B cell (primary cell): Measurements from ENCODE around the gene GDAP1L1.

ENCODE experiments used
- EZH2 ChIP-seq: IDR thresholded peaks from 2 replicates; pipeline ENCODE4 v1.6.1; 2012; ENCODE audit warnings: borderline replicate concordance, low read depth, mild to moderate bottlenecking, moderate library complexity, low read length; ENCODE audit not compliant: insufficient read depth, poor library complexity, severe bottlenecking
- TF ChIP-seq, protein P1 (sequence below): fragments of 200-600 bp; IDR thresholded peaks from one replicate; pipeline ENCODE4 v1.8.0; 2022; ENCODE audit warnings: antibody characterized with exemption, mild to moderate bottlenecking

- TF ChIP-seq, protein P1, sequence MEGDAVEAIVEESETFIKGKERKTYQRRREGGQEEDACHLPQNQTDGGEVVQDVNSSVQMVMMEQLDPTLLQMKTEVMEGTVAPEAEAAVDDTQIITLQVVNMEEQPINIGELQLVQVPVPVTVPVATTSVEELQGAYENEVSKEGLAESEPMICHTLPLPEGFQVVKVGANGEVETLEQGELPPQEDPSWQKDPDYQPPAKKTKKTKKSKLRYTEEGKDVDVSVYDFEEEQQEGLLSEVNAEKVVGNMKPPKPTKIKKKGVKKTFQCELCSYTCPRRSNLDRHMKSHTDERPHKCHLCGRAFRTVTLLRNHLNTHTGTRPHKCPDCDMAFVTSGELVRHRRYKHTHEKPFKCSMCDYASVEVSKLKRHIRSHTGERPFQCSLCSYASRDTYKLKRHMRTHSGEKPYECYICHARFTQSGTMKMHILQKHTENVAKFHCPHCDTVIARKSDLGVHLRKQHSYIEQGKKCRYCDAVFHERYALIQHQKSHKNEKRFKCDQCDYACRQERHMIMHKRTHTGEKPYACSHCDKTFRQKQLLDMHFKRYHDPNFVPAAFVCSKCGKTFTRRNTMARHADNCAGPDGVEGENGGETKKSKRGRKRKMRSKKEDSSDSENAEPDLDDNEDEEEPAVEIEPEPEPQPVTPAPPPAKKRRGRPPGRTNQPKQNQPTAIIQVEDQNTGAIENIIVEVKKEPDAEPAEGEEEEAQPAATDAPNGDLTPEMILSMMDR: no peak
- no peak for TF ChIP-seq EZH2
Observed at GRCh38 chr20:44233436-44234016, 13.6 kb upstream of the GDAP1L1 start.
